Small intestine (tissue), 7 donors: Measurements from ENCODE around the gene GOSR1. TPM values are rescaled to one million over a fixed set of nuclear protein-coding genes. Genes with fewer than 3 reads are reported as not detected.
"Not testable (repeated sequence)": the region's sequence is repeated elsewhere in the genome, so short reads cannot be mapped to it uniquely, and the experiment has no call there.

Experiments
- DNase-seq, 2 donors: peaks; one replicate each; pipeline versions ENCODE4 v3.0.0 to v3.0.0-alpha.2; 2013
- FAIRE-seq: peaks from 2 replicates; lab custom pipeline; 2012; peaks lifted over from hg19 to GRCh38; lab: Jason Lieb, UNC
- H3K27ac ChIP-seq, 3 donors: one replicate each; pipeline ENCODE4 v1.5.1; 2013; ENCODE audit warnings: low read length in 2 of 3, mild to moderate bottlenecking in 2 of 3, control low read depth in 1 of 3, inconsistent platforms in 1 of 3, low read depth in 1 of 3, moderate library complexity in 1 of 3
- H3K27me3 ChIP-seq, 3 donors: one replicate each; pipeline ENCODE4 v1.6.1; 2013; ENCODE audit warnings: low read length in 3 of 3, inconsistent platforms in 1 of 3; ENCODE audit not compliant: control insufficient read depth in 3 of 3, insufficient read depth in 3 of 3
- H3K36me3 ChIP-seq, 3 donors: one replicate each; pipeline ENCODE4 v1.6.1; 2013; ENCODE audit warnings: low read length in 3 of 3, inconsistent platforms in 1 of 3, low read depth in 1 of 3, mild to moderate bottlenecking in 1 of 3, moderate library complexity in 1 of 3; ENCODE audit not compliant: control insufficient read depth in 3 of 3, insufficient read depth in 2 of 3
- H3K4me1 ChIP-seq, 3 donors: one replicate each; pipeline ENCODE4 v1.6.1; 2013; ENCODE audit warnings: low read length in 2 of 3, inconsistent platforms in 1 of 3, low read depth in 1 of 3, mild to moderate bottlenecking in 1 of 3, moderate library complexity in 1 of 3; ENCODE audit not compliant: control insufficient read depth in 3 of 3, insufficient read depth in 2 of 3
- H3K4me3 ChIP-seq, 3 donors: one replicate each; pipeline ENCODE4 v1.5.1; 2013; ENCODE audit warnings: low read length in 3 of 3, control low read depth in 1 of 3, inconsistent platforms in 1 of 3, low read depth in 1 of 3, mild to moderate bottlenecking in 1 of 3, moderate library complexity in 1 of 3
- H3K9me3 ChIP-seq, 2 donors: one replicate each; pipeline ENCODE4 v1.6.1; 2013; ENCODE audit warnings: low read depth in 1 of 2, low read length in 1 of 2; ENCODE audit not compliant: control insufficient read depth in 2 of 2, insufficient read depth in 1 of 2
- WGBS, 3 donors: extraction: QIAGEN DNeasy Blood & Tissue Kit; methylation state at CpG; one replicate each; pipeline ENCODE4 v1.1.7; 2013; 5-methylcytosine and 5-hydroxymethylcytosine counted together
- polyA plus RNA-seq, 4 donors: library from polyadenylated mRNA; stranded (reverse) in 3 of 4; unstranded in 1 of 4; fragments of 200-250 nt in 3 of 4; fragments of 120-200 nt in 1 of 4; gene quantifications; one replicate each; pipeline versions ENCODE4 v1.2.1 to v1.2.3, GENCODE V29; 2013
- donor health status: healthy with polysubstance abuse.
- donor health status: control.
- donor health status: control.
- donor health status: Bipolar disorder and iron deficiency.
- donor health status: healthy.

The GOSR1 gene
- polyA plus RNA-seq, 4 donors, result 13.2 to 47.5 (median 18.6) TPM

DNA sequence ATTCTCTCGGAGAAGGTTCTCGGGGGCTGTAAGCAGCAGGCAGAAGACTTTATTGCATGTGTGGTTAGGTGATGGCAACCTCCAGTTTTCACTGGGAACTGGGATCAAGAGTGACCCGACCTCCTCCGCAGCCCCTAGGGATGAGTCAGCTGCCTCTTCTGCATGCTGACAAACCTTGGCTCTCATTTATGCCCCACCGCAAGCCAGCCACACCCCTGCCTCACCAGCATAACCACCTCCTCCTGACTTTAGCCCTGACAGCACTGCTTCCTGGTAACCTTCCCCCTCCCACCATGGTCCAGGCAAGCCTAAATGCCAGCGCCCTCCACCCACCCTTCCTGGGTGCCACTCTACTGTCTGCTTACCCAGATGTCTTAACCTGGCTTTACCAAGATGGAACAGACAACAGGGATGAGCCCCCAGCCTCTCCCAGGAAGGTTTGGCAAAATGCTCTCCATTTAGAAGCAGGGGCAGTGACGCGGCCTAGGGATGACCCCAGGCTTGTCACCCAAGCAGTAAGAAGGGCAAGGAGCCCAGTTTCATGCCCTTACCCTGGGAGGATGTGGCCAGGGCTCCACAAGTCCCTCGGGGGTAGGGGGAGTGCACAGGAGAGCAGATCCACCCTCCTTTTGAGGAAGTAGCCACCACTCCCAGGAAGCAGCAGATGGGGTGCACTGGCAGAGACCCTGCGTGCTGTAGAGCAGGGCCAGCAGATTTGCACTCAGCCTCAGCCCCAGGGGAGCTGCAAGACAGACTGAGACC lies 73.5 kb downstream of the GOSR1 start:
- no peaks in the 10 kb centered on the region for H3K9me3 ChIP-seq
- 63 to 70% (median 66%) methylated on average over 10 of the region's 10 CpGs for WGBS, 3 donors
- H3K36me3 ChIP-seq, result no peaks in the 10 kb centered on the region
- H3K4me1 ChIP-seq, result no peaks in the 10 kb centered on the region
- no peak for FAIRE-seq
- H3K4me3 ChIP-seq, result no peak overlapping the region
- no peak for DNase-seq
- no peaks in the 10 kb centered on the region for H3K27me3 ChIP-seq
- H3K27ac ChIP-seq, result no peak overlapping the region

DNA sequence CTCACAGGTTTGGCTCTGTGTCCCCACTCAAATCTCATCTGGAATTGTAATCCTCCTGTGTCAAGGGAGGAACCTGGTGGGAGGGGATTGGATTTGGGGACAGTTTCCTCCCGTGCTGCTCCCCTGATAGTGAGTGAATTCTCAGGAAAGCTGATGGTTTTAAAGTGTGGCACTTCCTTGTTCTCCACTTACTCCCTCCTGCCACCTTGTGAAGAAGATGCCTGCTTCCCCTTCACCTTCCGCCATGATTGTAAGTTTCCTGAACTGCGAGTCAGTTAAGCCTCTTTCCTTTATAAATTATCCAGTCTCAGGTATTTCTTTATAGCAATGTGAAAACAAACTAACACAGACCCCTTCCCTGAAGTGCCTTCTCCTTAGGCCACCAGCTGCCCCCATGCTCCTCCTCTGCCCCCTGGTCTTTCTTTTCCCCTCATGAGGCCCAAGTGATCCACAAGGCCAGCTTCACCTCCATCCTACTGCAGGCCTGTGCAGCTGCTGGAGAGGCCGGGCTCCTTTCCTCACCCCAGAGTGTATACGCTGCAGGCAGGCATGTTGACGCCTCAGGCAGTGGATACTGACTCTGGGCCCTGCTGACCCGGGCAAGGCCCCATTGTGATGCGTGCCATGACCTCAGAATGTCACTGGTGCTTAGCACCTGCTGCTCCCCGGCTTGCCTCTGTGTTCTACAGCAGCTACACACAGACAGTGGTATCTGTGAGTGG lies 74.2 kb downstream of the GOSR1 start:
- not testable (repeated sequence) for H3K4me3 ChIP-seq, H3K4me1 ChIP-seq, H3K36me3 ChIP-seq, H3K27me3 ChIP-seq, H3K27ac ChIP-seq, H3K9me3 ChIP-seq, FAIRE-seq, DNase-seq
- 84 to 90% (median 85%) methylated on average over 9 of the region's 9 CpGs for WGBS, 3 donors

DNA sequence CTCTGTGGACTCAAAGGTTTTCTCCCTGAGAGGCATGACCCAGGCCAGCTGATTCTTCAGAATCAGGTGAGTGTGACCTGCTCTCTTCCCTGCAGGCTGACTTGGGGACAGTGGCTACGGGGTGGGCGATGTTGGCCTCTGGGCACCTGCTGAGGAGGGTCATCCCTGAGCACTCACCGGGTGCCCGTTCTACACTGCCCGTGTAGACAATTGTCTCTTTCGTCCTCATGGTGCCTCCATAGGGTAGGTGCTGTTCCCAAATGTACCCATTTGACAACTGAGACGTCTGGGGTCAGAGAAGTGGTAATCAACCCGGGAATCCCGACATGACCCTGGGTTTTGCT lies 74.8 kb downstream of the GOSR1 start:
- H3K9me3 ChIP-seq, result no peaks in the 10 kb centered on the region
- no peak overlapping the region for H3K27ac ChIP-seq
- DNase-seq, result no peak
- no peaks in the 10 kb centered on the region for H3K36me3 ChIP-seq
- no peak overlapping the region for H3K4me3 ChIP-seq
- H3K27me3 ChIP-seq, result no peaks in the 10 kb centered on the region
- FAIRE-seq, result no peak
- WGBS, 3 donors, result 90 to 97% (median 94%) methylated on average over 9 of the region's 9 CpGs
- no peaks in the 10 kb centered on the region for H3K4me1 ChIP-seq

DNA sequence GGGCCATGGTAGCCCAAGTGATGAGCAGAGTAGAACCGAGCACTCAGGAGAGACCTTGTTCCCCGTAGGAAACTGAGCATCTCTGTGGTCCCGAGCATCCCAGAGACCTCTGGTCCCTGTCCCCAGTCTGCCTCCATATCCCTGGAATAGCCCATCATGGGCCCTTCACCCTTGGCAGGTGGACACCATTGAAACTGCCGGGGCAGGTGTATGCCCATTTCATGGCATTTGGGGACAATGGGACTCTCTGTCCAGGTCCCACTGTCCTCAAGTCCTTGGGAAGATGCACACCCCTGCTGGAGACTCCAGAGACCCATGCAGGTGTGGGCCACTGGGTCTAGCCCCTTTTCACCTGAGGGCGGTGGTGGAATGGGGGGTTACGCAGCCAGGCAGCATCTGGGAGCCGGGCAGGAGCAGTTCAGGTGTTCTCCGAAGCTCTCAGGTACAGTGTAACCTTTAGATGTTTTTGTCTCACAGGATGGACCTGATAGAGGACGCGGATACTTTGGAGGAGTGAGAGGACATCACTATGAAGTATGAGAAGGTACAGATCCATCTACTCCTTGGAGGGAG lies 75.9 kb downstream of the GOSR1 start:
- Histone ChIP-seq H3K27ac (no peak overlapping the region), H3K4me3 (no peak overlapping the region), H3K9me3 (no peaks in the 10 kb centered on the region), H3K4me1 (no peaks in the 10 kb centered on the region), H3K27me3 (no peaks in the 10 kb centered on the region), H3K36me3 (no peaks in the 10 kb centered on the region)
- no peak for DNase-seq
- no peak for FAIRE-seq
- WGBS, 3 donors, result 92 to 95% (median 93%) methylated on average over 10 of the region's 10 CpGs

DNA sequence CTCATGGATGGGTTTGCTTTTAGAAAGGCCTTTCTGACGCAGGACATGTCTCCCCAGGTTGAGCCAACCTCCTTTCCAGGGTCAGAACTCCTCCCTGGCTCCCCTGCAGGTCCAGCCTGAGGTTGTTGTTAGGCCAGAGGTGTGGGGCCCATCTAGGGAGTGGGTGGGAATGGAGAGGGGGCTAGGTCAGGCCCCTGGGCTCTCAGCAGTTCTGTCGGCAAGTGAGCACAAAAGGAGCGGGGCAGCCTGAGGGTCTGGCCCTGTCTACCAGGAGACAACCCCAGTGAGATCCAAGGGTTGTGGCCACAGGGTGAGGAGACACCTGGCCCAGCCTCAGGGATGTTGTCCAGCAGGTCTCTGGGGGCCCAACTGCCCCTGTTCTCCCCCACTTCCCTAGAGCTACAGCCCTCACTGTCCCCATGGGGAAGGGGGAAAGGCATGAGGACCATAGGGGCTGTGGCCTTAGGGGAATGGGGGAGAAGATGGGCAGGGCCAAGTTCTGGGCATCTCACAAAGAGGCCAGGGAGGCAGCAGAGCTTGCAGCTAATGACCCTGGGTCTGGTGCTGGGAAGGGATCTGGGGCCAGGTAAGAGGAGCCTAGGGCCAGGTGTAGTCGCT lies 76.7 kb downstream of the GOSR1 start:
- not testable (repeated sequence) for H3K4me1 ChIP-seq, H3K4me3 ChIP-seq, H3K9me3 ChIP-seq, FAIRE-seq, H3K36me3 ChIP-seq, DNase-seq, H3K27ac ChIP-seq, H3K27me3 ChIP-seq
- WGBS, 3 donors, result 93 to 98% (median 94%) methylated on average over 4 of the region's 4 CpGs

DNA sequence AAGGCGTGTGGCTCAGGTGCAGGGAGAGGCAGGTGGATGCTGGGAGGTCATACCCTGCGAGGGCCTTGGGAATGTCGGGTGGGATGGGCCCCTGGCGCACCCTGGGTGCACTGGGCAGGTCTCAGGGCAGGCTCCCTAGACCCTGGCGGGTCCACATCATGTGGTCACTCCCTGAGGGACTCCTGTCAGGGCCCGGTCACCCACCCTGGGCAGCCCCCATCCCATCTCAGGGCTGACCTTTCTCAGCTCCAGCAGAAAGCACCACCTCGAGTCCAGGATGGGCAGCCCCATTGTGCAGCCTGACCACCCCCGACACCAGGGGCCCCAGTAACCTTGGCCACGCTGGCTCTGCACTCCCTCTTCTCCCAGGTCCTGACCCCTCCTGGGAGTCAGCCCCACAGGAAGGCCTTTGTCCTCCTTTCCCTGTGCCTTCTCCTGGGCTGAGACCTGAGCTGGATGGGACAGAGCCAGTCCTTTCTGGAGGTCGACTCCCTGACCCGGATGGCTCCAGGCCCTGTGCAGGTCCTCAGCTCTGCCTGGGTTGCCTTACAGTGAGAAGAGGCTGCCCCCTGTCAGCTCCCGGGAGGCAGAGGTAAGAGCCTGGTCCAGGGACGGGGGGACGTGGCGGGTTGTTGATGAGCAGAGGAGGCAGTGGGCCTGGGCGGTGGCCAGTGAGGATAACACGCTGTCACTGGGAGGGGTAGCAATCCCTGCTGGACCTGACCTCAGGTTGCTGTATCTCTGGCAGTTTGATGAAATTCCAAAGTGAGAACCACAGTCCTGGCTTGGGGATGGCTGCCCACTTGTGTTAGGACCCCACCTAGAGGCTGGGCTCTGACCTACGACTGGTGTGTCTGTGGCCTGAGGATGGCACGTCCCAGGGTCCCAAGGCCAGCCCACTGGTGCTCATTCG lies 77.9 kb downstream of the GOSR1 start:
- Histone ChIP-seq H3K4me1 (no peaks in the 10 kb centered on the region), H3K27ac (no peak overlapping the region), H3K9me3 (no peaks in the 10 kb centered on the region), H3K4me3 (no peak overlapping the region), H3K27me3 (no peaks in the 10 kb centered on the region), H3K36me3 (no peaks in the 10 kb centered on the region)
- FAIRE-seq (no peak), DNase-seq (no peak)
- WGBS, 3 donors, result 83 to 85% (median 83%) methylated on average over 17 to 20 of the region's 20 CpGs

DNA sequence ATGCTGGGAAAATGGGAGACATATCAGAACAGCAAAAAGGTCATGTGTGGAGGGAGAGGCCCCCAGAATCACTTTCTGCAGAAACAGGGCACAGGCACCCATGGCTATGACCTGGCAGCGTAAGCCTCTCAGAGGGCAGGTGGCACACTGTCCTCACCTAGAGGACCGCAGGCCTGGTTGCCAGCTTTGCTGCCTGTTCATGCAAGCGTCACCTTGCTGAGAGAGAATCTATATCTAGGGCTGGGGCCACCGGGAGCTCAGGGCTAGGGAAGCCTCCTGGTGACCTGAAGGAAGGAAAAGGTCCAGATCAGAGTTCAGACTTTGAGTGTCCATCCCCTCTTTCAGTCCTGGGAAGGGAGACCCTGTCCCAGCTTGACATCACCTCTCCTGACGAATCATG lies 78.7 kb downstream of the GOSR1 start:
- Histone ChIP-seq H3K9me3 (no peaks in the 10 kb centered on the region), H3K4me3 (no peak overlapping the region), H3K27ac (no peak overlapping the region), H3K36me3 (no peaks in the 10 kb centered on the region), H3K27me3 (no peaks in the 10 kb centered on the region), H3K4me1 (no peaks in the 10 kb centered on the region)
- FAIRE-seq (no peak), DNase-seq (no peak)
- WGBS, 3 donors, result 81 to 95% (median 90%) methylated on average over 5 of the region's 5 CpGs
